HG03139 (cell line): ENCODE results near the gene TLX1.
"Not testable (repeated sequence)": the region's sequence is repeated elsewhere in the genome, so short reads cannot be mapped to it uniquely, and the experiment has no call there.

Source experiments
- ATAC-seq: cut with Tn5 transposase; IDR thresholded peaks from one replicate; pipeline ENCODE4 v1.9.1; 2021; ENCODE audit not compliant: unreplicated experiment

The TLX1 gene

DNA sequence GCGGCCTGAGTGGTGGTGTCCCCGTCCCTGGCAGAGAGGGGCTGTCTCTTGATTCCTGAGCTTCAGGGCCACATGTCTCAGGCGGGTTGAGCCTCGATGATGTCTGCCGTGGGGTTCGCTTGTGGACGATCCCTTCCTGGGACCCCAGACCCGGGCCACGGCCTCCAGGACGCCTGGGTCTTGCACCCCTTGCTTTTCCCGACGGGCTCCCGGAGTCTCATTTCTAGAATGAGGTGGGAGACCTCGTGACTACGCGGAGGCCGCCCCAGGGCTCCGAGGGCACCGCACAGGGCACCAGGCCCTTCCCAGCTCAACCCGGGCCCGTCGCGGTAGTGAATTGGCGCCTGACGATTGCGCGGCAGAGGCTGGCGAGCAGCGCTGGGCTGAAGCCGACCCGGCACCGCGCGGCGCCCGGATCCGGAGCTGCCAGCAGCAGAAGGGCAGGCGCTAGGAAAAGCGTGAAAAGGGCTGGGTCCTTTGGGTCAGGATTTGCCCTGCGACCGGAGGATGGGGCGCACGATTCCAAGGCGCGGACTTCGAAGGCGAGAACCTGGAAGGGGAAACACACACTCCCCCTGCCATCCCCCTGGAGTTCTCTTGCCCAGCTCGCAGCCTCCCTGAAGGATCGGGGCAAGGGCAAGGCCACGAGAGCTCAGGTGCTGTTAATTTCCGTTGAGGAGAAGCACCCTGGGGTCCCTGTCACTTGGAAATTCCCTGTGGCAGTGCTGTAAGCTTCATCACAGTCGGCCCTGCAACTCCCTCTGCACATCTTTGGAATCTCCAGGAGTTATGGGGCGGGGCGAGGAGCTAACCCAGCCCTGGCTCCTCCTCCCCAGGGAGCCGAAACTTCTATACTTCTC, 15.5 kb downstream of the TLX1 start:
- no peak for ATAC-seq

DNA sequence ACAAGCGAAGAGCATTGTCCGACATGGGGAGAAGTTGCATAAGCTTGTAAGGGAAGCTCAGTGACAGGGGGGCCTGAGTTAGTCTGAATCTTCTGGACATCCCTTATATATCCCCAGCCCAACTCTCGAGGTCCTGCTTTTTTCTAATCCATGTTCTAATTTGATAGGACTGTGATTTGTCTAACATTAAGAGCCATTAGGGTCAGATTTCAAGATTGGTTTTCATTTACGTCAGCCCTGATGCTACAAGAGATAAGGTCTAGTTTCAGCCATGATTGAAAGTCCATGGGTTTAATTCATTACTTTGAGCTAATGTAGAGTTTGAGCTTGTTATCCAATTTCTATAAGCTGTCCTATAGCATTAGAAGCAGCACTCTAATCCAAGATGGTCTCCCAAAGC, 20.3 kb downstream of the TLX1 start:
- no peak for ATAC-seq

DNA sequence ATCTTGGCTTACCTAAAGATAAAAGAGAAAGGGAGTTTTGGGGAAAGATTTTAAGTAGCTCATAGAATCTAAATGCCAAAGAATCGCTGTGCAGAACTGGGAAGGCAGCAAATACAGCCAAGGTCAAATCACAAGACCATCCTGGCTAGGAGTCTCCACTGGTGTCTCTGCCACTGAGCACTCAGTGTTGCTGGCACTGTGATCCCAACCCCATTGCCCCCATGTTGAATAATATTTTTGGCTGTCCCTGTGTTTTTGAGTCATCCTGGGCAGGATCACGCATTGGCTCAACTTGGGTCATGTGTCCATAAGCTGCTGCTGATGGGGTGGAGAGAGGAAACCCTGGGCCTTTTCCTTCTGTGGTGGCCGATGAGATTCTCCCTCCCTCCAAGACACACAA, 21.2 kb downstream of the TLX1 start:
- ATAC-seq = no peak

DNA sequence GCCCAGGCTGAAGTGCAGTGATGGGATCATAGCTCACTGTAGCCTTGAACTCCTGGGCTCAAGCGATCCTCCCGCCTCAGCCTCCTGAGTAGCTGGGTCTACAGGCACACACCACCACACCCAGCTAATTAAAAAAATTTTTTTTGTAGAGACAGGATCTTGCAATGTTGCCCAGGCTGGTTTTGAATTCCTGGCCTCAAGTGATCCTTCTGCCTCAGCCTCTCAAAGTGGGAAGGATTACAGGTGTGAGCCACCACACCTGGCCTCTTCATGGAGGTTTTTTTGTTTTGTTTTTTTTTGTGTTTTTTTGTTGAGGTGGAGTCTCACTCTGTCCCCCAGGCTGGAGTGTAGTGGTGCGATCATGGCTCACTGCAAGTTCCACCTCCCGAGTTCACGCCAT, 23.4 kb downstream of the TLX1 start:
- not testable (repeated sequence) for ATAC-seq

DNA sequence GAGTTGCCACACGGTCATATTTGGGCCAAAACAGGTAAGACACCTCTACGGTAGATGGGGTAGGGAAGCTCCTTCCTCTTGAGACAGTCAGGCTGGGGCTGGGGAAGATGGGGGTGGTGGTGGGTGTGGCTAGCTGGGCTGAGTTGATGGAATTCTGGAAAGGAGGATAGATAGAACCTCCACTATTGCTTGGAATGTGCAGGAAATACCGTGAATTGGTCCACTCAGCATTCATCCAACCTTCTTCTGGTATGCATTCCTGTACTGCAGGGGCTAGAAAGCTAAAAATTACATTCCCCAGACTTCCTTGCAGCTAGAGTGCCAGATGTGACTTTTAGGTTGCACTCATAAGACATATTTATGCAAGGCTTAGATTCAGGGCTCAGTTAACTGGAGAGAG, 24.8 kb downstream of the TLX1 start:
- no peak for ATAC-seq

DNA sequence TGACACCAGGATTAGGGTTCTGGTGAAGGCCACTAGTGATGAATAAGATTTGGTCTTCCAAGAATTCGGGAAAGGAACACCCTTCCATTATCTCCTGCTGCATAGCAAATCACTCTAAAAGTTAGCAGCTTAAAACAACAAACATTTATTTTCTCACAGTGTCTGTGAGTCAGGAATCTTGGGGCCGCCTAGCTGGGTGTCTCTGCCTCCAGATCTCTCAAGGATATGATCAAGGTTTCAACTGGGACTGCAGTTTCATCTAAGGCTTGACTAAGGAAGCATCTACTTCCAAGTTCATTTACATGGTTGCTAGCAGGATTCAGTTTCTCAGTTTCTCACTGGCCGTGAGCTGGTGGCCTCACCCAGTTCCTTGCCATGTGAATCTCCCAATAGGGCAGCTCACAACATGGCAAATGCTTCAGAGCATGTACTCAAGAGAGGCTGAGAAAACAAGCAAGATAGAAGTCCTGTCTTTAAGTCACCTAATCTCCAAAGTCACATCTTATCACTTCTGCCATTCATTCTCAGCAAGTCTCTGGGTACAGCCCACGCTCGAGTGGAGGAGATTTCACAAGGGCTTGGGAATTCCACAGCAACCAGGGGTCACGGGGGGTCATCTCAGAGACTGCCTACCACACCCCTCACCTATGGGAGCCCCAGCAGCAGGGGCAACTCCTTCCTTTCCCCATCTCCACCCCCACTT, 26.8 kb downstream of the TLX1 start:
- no peak for ATAC-seq

DNA sequence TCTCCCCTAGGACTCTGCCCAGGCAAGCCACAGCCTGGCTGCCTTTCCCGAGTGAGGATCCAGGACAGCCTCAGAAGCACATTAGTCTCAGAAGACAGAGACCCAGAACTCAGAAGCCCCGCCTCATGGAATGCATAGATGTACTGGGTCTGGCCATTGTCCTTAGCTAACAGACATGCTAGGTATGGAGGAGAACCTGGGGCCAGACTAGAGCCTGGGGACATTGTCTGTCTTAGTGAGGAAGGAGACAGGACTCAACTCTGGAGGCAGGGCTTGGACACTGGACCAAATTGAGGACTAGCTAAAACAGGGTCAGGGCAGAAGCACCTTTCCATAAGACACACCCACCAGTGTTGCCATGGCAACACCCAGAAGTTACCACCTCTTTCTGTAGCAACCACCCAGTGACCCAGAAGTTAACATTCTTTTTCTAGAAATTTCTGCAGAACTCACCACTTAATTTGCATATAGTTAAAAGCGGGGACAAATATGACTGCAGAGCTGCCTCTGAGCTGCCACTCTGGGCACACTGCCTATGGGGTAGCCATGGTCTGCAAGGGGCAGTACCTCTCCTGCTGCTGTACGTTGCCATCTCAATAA, 27.5 kb downstream of the TLX1 start:
- ATAC-seq = no peak

DNA sequence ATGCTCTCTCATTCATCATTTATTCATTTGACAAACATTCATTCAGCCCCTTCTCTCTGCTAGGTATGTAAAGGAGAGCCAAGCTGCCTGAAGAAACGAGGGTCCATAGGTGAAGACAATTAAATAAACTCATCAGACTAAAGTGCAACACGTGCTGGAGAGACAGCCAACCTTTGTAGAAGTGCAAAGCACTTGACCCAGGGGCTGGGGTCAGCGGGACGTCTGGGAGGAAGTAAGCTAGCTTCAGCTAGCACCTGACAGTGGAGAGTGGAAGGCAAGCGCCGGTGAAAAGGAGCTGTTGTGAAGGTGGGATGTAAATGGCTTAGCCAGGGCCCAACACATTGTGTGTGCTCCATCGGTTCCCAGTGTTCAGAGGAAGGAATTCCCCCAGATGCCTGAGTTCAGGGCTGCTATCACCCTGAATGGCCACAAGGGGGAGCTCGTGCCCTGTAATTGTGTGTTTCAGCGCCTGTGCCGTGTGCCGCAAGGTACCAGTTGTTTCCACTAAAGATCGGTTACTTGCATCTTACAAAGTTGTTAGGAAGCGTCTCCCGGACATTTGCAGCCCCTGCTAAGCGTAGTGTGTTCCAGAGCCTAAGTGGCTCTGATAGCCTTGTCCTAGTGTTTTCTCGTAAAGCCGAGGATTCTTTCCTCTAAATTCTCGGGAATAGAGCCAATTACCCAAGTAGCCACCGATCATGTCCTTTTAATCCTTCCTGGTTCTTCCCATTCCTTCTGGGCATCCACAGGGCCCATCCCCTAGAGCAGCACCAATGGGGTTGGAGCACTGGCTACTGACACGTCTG, 30.6 kb downstream of the TLX1 start:
- ATAC-seq = no peak

DNA sequence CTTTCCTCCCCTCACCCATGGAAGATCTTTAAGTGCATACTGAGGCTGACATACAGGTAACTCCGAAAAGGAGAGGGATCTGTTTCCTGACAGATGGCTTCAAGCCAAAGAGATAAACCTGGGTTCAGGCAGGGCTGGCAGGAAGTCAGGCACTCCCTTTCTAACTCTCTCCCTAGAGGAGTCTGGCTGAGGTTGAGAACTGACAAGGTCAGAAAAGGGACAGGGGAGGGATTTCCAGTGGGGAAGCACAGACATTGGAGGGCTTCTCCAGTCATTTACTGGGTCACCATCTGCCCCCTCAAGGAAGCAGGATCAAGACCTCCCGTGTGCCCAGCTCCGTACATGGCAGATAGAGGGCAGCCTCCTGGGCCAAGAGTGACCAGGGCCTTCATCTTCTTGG, 31.6 kb downstream of the TLX1 start:
- no peak for ATAC-seq

DNA sequence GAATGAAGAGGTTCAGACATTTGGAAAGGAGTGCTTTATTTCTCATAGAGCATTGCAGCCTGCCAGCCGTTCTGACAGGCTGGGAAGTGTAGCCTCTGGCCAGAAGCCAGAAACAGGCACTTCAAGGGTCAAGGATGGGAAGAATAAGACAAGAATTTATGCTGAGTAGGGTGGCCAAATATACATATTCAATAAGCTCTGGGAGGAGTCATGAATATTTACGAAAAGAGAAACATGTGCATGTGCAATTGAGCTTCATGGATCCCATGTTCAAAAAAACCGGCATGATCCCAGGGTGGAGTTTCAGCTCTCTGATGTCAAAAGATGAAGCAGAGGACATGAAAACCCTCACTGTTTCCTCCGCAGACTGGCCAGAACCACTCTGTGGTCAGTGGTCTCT, 32.9 kb downstream of the TLX1 start:
- ATAC-seq = no peak

DNA sequence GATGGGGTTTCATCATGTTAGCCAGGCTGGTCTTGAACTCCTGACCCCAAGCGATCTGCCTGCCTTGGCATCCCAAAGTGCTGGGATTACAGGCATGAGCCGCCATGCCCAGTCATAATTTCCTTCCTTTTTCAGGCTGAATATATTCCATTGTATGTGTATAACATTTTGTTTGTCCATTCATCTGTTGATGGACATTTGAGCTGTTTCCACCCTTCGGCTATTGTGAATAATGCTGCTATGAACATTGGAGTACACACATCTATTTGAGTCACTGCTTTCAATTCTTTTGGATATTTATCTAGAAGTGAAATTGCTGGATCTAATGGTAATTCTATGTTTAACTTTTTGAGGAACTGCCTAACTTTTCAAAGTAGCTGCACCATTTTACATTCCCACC, 34.6 kb downstream of the TLX1 start:
- no peak for ATAC-seq

DNA sequence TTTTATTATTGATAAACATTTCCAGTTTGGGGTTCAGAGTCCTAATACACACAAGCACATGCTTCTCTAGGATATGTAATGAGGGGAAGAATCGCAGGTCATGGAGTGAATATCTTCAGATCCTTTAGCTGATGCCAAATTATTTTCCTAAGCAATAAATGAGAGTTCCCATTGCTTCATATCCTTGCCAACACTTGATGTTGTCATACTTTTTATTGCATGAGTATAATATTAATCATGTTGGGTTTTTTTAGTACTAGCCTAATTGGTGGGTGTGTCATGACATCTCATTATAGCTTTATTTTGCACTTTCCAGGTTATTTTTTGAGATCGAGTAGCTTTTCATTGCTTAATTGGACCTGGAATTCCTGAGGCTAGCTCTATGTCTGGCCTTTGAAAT, 35.3 kb downstream of the TLX1 start:
- no peak for ATAC-seq

DNA sequence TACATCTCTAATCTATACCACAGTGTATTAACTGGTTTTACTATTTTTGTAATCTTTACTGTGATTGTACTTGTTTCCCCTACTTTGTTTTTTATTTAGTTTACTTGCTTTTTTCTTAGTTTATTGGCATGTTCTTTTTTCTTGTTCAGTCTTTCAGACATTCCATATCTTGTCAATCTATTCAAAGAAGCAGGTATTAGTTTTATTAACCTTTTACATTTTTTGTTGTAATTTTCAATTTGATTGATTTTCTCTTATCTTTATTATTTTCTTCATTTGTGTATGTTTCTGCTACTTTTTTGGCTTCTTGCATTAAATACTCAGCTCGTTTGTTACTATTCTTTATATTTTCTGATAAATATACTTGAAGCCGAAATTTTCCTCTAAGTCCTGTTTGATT, 41.6 kb downstream of the TLX1 start:
- no peak for ATAC-seq

DNA sequence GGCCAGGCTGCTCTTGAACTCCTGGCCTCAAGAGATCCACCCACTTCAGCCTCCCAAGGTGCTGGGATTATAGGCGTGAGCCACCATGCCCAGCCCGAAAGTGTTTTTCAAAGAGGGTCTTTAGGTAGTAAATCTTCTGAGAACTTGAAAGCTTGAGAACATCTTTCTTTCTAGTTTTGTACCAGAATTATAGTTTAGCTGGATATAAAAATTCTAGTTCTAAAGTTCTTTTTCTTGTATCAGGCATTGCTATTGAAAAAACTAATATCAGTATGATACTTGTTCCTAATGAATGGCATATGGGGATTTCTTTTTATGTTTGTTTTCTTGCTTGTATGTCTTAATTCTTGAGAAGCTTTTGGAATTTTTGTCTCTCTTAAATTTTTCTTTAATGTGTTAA, 43.2 kb downstream of the TLX1 start:
- ATAC-seq = no peak

DNA sequence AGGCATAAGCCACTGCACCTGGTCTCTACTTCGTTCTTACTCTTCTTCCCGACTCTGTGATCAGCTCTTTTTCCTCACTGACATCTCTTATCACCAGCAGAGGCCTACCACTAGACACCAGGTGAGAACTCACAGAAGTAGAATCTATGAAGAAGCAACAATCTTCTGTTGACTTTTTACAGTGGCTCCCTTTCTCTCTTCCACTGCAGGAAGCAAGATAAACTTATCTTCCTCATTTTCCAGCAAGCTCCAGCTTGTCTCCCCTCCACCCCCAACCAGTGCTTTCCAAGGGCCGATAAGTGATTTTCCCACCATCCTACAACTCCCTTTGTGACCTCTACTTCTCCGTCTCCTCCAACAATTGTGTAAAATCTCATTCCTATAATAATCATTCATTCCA, 45.5 kb downstream of the TLX1 start:
- ATAC-seq = no peak

DNA sequence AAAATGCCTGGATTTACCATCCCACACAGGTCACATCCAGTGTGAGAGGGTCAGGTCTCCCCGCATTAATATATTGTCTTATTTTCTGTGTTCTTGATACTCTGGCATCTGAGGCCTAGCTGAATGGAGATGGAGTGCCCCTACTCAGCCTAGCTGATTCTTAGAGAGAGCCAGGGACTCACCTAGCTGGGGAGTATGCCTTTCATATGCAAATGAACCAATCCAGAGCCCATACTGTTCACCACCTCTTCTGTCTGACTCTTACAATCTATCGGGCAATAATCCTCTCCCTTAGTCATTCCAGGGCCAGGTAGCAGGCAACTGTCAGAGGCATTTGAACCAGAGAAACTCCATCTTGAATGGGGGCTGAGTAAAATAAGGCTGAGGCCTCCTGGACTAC, 51.8 kb downstream of the TLX1 start:
- ATAC-seq = no peak

DNA sequence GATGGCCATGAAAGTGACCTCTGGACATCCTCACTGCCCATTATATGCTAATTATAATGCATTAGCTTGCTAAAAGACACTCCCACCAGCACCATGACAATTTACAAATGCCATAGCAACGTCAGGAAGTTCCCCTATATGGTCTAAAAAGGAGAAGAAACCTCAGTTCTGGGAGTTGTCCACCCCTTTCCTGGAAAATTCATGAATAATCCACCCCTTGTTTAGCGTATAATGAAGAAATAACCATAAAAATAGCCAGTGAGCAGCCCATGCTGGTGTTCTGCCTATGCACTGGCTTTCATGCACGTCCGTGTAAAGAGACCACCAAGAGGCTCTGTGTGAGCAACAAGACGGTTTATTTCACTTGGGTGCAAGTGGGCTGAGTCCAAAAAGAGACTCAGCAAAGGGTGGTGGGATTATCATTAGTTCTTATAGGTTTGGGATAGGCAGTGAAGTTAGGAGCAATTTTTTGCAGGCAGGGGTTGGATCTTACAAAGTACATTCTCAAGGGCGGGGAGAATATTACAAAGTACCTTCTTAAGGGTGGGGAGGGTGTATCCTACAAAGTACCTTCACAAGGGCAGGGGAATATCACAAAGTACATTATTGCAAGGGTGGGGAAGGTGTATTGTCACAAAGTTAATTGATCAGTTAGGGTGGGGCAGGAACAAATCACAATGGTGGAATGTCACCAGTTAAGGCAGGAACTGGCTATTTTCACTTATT, 52.5 kb downstream of the TLX1 start:
- ATAC-seq = no peak
